Endothelial cell (in vitro differentiated cells): ENCODE data around the gene OTOF. TPM values are rescaled to one million over a fixed set of nuclear protein-coding genes. Genes with fewer than 3 reads are reported as not detected.
A peak's percentile ranks its signal among the peaks of the same experiment; 100 is the strongest.

Source experiments
- DNase-seq: peaks from one replicate; pipeline ENCODE4 v3.0.0; 2021; ENCODE audit warnings: low spot score
- H3K27ac Mint-ChIP-seq: one replicate; pipeline ENCODE4 v1.8.0; 2021; ENCODE audit warnings: mixed read lengths, inconsistent platforms; ENCODE audit not compliant: unreplicated experiment
- H3K27me3 Mint-ChIP-seq: one replicate; pipeline ENCODE4 v1.8.0; 2021; ENCODE audit warnings: mild to moderate bottlenecking, moderate library complexity, mixed read lengths, inconsistent platforms; ENCODE audit not compliant: unreplicated experiment
- H3K36me3 Mint-ChIP-seq: one replicate; pipeline ENCODE4 v1.8.0; 2021; ENCODE audit warnings: mild to moderate bottlenecking, low read depth, mixed read lengths, inconsistent platforms; ENCODE audit not compliant: unreplicated experiment
- H3K4me1 Mint-ChIP-seq: one replicate; pipeline ENCODE4 v1.8.0; 2021; ENCODE audit warnings: mild to moderate bottlenecking, mixed read lengths, inconsistent platforms; ENCODE audit not compliant: unreplicated experiment
- H3K4me3 Mint-ChIP-seq: one replicate; pipeline ENCODE4 v1.8.0; 2021; ENCODE audit warnings: mild to moderate bottlenecking, mixed read lengths, inconsistent platforms; ENCODE audit not compliant: unreplicated experiment
- H3K9me3 Mint-ChIP-seq: one replicate; pipeline ENCODE4 v1.8.0; 2021; ENCODE audit warnings: mixed read lengths, inconsistent platforms; ENCODE audit not compliant: unreplicated experiment
- CTCF ChIP-seq: fragments of 200-600 bp; sonication (generic); IDR thresholded peaks from one replicate; pipeline ENCODE4 v1.5.0; 2021; ENCODE audit warnings: antibody characterized with exemption; ENCODE audit not compliant: unreplicated experiment
- total RNA-seq: library from RNA; stranded (reverse); fragmentation: NEBNext Ultra II Directional; extraction: Animal tissue kit (Norgen Biotek cat#: 25700); gene quantifications from one replicate; pipeline ENCODE4 v1.2.1, GENCODE V29; 2021; ENCODE audit not compliant: unreplicated experiment

OTOF gene
- total RNA-seq, 1 donor from 2014 or later: 0.13 TPM

- DNase-seq: no peak
- no peaks in the 10 kb centered on the region for H3K4me1 Mint-ChIP-seq
- no peaks in the 10 kb centered on the region for H3K9me3 Mint-ChIP-seq
- H3K27ac Mint-ChIP-seq: no peak overlapping the region
- H3K27me3 Mint-ChIP-seq: peaks cover 6% of the 10 kb centered on the region
- no peak overlapping the region for H3K4me3 Mint-ChIP-seq
- H3K36me3 Mint-ChIP-seq: no peaks in the 10 kb centered on the region
- no peak for TF ChIP-seq CTCF
These were observed 13.3 kb downstream of the OTOF start for GRCh38 chr2:26464390-26465265.

GRCh38 chr2:26463244-26464192 lies 14.4 kb downstream of the OTOF start:
- Mint-ChIP-seq H3K27ac (no peak overlapping the region), H3K4me1 (no peaks in the 10 kb centered on the region), H3K36me3 (no peaks in the 10 kb centered on the region), H3K4me3 (no peak overlapping the region), H3K27me3 (peaks cover 5% of the 10 kb centered on the region), H3K9me3 (no peaks in the 10 kb centered on the region)
- no peak for DNase-seq
- no peak for TF ChIP-seq CTCF

- TF ChIP-seq CTCF: peak; percentile 54
- peak; percentile 73 for DNase-seq
- H3K27me3 Mint-ChIP-seq: peaks cover 4% of the 10 kb centered on the region
- no peak overlapping the region for H3K4me3 Mint-ChIP-seq
- no peaks in the 10 kb centered on the region for H3K9me3 Mint-ChIP-seq
- no peaks in the 10 kb centered on the region for H3K36me3 Mint-ChIP-seq
- no peak overlapping the region for H3K27ac Mint-ChIP-seq
- H3K4me1 Mint-ChIP-seq: no peaks in the 10 kb centered on the region
These were observed 15.2 kb downstream of the OTOF start for GRCh38 chr2:26462511-26463243.

GRCh38 chr2:26462100-26462499 lies 15.8 kb downstream of the OTOF start:
- Mint-ChIP-seq H3K4me3 (no peak overlapping the region), H3K27me3 (peaks cover 4% of the 10 kb centered on the region), H3K36me3 (no peaks in the 10 kb centered on the region), H3K9me3 (no peaks in the 10 kb centered on the region), H3K4me1 (no peaks in the 10 kb centered on the region), H3K27ac (no peak overlapping the region)
- DNase-seq: no peak
- TF ChIP-seq CTCF: no peak
